GM21515 (cell line): Measurements from ENCODE around the gene BARX2.

ENCODE experiments used
- ATAC-seq: cut with Tn5 transposase; IDR thresholded peaks from one replicate; pipeline ENCODE4 v1.9.1; 2021; ENCODE audit not compliant: unreplicated experiment

BARX2 gene

DNA sequence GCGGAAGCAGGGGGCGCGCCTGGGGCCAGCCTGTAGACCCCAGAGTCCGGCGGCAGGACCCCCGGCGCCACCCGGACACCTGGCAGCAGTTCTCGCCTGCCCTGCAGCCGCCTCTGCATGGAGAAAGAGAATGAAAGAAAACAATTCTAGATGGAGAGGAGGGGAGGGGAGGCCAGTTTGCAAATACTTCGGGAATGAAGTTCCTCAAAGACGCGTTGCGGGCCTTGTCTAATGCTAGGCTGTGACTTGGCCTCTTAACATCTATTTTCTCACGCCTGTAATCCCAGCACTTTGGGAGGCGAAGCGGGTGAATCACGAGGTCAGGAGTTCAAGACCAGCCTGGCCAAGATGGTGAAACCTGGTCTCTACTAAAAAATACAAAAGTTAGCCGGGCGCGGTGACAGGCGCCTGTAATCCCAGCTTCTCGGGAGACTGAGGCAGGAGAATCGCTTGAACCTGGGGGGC is 2.1 kb upstream of the BARX2 start:
- no peak for ATAC-seq

DNA sequence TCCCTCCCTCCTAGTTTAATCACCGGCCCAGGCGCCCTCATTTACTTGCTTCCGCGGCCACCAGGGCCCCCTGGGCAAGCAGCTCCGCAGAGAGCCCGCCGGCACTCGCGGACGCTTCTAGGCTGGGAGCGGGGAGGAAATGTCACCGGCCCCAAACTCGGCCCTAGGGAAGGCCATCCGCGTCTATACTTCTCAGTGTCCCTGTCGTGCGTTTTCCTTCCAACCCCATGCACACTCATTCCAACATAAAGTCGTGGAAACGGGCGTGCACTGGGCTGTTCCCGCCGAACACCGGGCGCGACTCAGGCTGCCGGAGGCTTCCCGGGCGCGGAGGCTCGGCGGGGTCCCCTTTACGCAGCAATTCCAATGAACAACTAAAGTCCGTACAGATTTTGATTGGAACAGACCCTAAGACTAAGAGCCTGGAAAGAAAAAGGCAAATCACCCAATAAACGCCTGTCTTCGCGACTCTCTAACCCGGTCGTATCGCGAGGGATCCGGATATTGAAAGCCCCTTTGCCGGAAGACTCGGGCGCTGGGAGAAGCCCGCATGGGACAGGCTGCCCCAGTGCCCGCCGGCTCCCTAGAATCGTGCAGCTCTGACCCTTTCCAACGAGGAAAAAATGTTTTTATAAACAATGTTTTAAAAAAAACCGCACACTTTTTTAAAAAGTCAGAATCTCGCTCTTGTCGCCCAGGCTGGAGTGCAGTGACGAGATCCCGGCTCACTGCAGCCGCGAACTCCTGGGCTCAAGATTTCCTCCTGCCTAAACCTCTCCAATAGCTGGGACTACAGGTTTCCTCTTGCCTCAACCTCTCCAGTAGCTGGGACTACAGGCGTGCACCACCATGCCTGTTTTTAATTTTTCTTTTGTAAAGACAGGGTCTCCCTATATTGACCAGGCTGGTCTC is 1.3 kb upstream of the BARX2 start:
- no peak for ATAC-seq

DNA sequence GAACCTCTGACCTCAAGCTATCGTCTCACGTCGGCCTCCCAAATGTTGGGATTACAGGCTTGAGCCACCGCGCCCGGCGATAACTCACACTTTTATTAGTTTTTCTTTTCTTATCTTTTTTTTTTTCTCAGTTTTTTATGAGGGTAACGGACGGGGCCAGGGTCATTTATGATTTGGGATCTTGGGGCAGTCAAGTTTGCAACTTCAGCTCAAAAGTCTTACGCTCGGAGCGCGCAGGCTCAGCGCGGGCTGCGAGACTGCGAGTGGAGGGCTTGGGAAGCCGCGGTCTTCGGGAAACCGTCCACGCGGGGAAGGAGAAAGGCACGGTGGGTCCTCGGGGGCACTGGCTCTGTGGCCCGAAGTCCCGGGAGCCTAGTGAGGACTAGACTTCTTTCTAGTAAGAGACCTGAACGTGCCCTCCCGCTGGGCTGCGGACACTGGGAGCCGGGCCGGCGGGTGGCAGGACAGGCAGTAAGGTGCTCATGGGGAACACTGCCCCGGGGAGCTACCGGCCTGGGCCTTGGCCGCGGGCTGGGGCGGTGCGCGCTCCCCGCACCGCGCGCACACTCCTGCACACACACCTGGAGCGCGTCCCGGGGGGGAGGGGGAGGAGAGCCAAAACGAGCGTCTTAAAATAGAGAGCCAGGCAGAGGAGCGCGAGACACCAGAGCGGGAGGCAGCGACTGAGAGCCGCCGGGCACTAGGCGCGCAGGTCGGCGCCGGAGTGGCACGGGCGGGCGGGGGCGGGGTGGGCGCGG is 476 bp upstream of the BARX2 start:
- no peak for ATAC-seq

DNA sequence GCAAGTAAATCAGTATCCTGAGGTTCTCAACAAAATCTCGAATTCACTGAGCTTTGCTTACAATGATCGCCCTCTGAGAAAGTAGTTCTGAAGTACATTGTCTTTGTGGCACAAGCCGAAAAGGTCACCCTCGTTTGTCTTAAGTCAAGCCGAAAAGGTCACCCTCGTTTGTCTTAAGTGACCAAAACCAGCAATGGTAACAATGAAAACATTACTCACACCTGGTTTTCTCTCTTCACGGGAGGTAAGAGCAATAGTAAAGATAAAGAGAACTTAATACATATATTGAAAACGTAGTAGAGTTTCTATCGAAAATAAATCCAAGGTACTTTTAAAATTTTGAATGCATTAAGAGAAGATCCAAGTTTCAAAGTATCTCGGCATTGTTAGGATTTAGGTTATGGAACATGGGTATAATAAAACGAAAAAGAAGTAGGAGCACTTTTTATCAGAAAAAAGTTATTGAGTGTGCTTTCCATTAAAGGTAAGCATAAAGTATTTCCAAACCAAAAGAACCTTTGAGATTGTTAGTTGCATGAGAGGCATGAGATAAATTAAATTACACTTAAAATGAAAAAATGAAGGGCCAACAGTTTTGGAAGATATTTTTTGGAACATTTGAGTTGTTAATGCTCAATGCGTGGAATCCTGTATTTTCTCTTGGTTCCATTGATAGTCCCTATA is 1.2 kb downstream of the BARX2 start:
- ATAC-seq = no peak

DNA sequence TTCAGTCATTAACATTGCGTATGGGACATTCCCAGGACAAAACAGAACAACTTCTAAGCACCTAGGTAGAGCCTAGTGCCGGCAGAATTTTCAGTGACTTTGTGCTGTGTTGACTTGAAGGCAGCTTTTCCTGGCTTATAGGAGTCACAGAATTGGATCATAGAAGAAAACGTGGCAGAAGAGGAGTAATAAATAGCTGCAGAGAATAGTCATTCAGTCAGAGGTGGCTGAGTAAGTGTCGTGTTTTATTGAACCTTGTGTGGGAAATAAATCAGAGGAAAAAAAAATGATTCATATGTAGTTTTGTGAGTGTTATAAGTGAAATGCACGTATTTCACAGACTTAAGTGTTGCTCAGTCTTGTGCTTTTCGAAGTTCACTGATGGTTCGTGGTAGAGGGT is 2.1 kb downstream of the BARX2 start:
- no peak for ATAC-seq

DNA sequence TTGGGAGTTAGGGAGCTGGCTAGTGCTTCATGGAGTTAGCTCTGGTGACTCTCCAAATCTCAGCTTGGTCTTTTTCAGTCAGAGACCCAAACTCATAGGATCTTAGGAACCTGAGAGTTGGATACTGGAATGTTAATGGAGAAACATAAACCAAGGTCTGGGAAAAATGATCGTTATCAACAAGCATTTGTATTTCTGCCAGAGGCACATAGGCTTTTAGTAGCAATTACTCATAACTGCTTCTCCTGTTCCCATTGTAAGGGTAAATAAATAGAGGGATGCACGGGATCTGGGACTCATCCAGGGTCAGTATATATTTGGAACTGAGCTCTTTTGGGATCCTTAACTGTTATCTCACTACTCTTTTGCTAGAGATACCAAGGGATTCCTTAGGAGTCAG is 4.8 kb downstream of the BARX2 start:
- no peak for ATAC-seq

DNA sequence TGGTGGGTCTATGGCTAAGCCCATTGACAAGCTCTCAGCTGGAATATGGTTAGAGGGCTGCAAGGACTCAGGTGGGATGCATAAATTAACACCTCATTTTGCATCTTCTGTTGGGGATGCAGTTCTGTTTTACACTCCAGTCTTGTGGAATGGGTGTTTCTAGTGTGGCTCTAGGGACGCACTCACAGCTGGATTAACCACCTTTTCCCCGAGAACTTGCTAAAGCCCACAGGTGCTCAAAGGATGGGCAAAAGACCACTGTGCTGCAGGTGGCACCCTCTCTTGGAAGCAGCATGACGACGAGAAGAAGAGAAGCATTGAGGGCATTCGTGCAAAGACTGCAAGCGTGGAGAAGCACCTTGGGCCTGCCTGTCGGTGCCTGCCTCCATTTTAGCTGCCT is 6.9 kb downstream of the BARX2 start:
- no peak for ATAC-seq

DNA sequence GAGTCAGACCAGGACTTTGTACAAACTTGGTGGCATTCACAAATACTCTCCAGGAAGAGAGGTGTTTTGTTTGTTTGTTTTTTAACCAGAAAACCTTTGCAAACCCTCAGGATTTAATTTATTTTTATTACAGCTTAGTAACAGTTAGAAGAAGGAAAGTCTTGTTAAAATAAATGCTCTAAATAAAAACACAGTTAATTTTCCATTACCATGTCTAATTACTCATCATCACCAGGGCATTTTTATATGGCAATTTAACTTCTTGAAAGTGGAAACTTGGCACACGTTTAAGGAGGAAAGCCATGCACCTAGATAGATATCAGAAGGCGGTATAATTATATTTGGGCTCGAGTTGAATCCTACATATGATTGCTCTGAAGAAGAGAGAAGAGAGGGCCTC is 7.4 kb downstream of the BARX2 start:
- ATAC-seq = no peak

DNA sequence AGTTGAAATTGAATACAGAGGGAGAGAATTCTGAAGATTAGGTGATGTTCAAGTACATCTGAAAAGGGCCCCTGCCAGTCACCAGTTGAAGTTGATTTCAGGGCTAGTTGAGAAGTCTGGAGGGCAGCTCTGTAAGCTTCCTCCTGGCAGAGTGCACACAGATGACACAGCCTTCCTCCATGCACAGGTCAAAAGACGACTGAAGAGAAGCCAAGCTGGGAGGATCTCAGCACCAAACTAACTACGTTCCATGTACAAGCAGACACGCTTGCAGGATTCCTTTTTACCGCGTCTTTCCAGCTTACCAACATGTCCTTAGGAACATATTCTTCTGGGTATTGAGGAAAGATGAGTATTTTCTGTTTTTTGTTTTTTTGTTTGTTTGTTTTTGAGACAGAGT is 7.9 kb downstream of the BARX2 start:
- ATAC-seq = no peak

DNA sequence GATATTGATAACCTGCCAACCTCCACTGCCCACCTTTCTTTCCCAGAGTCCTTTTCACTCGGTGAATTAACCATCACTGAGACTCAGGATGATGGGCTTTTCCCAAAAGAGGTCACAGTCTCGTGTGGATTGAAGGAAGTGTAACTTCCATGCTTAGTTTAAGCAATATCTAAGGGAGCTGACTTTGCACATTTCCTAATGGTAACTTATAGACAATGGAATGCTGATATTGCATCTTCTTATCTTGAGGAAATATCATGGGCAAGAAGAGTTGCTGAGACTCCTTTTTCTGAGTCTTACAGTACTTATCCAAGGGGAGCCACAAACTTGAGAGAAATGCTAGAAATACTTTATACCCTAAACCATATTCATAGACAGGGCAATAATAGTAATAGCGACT is 8.8 kb downstream of the BARX2 start:
- ATAC-seq = no peak

DNA sequence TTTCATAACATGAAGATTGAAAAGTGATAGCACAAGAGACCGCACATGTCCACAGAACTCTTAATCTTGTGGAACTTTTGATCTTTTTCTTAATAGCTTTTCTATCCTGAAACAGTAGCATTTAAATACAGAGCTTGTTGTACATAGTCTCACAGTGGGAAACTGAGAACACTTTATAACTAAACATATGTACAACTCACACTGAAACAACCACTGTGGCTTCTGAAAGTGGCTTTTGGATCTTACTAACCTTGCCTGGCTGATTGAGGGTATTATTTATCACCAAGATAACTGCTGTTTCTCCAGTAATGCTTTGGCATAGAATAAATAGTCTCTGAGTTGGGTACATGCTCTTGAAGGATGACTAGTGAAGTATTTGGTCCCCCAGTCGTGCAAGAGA is 10.2 kb downstream of the BARX2 start:
- no peak for ATAC-seq

DNA sequence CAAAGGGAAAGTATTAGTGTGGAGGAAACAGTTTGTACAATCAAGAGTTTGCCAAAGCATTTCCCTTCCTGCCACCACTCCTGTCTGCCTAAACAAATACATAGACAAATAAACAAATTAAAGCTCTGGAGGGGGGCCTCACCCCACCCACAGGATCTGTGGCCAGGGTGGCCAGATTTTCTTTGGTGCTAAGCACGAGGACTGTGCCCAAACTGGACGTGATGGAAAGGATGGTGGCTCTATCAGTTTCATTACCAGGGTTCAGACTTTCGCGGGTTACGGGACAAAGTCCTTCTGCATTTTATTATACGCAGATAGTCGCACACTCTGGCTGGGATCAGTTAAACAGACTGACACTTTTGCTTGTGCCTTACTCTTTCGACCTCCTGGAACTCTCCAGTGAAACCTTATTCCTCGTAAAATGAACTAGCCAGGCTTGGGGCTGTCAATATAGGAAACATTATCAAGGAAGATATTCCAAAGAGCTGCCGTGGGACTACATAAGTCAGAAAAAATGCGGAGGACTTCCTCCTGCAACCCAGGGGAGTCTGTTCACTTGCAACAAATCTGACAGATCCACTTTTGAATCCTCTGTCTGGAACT is 11.2 kb downstream of the BARX2 start:
- ATAC-seq = no peak

DNA sequence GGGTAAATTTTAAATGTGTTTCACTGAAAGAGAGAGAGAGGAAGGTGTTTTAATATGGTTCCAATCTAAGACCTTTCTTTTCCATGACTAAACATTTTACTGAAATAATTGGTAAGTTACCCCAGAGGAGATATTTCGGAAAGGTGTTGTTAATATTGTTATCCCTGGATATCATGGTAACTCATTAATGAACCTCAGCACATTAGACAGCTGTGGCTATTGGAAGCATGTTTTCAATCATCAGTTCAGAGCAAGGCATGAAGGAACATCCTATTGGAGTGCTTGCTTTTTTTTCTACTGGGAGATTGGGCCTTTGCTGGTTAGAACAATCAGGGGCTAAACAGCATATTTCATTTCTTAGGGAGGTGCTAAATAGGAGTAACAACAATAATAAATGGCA is 11.8 kb downstream of the BARX2 start:
- no peak for ATAC-seq

DNA sequence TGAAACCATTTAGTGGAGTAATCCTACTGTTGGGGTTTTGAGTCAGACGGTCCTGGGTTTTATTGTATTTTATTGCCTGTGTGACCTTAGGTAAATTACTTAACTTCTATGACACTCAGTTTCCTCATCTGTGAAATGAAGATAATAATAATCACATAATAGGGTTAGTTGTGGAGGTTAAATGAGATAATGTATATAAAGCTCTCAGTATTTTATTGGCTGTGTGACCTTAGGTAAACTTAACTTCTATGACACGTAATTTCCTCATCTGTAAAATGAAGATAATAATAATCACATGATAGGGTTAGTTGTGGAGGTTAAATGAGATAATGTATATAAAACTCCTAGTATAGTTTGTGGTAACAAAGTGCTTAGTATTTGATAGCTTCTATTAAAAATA is 13.2 kb downstream of the BARX2 start:
- ATAC-seq = no peak

DNA sequence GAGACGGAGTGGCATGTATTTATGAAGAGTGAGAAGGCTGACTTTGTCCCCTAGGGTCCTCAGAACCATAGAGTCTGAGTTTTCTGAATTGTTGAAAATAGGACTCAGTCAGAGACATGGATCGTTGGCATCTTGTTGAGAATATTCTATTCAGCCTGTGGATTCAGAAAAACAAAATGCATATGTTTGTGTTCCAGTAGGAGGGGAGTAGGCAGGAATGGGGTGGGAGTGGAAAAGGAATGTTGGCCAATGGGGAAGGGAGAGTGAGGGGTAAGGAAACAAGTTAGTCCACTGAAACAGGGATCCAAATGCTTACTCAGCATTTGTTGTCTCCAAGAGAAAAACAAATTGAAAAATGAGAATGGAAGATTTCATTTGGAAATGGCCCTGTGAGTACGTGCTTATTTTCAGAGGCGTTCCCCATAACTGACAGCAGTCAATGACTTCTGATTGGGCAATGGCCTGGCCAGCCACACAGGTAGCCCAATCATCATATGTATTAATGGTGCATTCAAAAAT is 14.7 kb downstream of the BARX2 start:
- no peak for ATAC-seq

DNA sequence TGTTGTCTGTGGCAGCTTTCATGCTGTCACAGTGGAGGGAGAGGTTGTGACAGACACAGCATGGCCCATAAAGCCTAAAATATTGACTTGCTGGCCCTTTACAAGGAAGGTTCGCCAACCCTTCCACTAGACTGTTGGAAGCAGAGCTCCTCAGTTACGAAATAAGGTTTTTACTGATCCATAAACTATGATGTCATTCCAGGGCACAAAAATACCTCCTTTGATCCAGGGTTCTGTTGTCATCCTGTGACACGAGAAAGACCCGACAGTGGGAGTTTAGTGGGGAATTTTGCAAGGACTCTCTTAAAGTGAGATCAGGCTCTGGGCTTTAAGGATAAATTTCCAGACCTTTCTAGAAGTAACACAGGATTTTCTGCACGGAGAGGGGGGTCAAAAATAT is 15.7 kb downstream of the BARX2 start:
- no peak for ATAC-seq

DNA sequence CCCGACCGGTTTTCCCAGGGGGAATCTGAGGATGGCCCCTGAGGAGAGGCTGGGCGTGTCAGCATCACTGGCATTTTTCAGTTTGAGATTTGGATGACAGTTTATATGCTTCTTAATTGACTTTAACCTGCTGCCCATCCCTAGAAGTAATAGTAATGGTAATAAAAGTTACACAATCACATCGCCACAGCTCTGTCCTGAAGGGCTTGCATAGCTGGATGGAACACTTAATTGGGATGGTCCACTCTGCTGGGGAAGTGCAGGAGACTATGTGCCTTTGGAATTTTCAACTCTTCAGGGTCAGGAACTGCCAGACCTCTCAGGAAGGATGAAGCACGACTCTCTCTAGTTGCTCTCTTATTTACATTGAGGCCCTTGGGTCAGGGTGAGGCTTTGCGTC is 16.2 kb downstream of the BARX2 start:
- no peak for ATAC-seq

DNA sequence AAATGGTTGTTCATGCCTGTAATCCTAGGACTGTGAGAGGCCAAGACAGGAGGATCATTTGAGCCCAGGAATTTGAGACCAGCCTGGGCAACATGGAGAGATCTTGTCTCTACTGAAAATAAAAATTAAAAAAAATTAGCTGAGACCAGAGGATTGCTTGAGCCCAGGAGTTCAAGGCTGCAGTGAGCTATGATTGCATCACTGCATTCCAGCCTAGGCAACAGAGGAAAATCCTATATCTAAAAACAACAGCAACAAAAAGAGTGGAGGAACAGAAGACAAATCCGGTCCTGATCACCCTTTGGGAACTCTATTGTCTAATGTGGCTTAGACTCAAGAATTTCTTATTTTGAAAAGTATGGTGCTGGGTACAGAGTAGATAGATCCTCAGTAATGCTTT is 17.3 kb downstream of the BARX2 start:
- ATAC-seq = no peak

DNA sequence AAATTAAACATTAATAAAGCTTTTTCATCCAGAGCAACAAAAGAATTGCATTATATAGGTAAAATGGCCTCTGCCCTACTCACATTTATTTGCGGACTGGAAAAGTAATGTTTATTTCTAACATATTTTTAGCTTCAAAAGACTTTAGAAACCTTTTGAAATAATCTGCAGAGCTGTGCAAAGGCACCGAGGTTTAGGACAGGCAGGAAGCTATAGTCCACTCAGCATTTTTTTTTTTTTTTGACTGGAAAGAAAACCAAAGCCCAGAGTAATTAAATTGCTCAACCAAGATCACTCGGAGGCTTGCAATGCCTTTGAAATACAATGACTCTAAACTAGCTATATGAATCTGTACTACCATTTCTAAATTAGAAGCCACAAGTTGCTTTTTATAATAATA is 19.1 kb downstream of the BARX2 start:
- ATAC-seq = no peak

DNA sequence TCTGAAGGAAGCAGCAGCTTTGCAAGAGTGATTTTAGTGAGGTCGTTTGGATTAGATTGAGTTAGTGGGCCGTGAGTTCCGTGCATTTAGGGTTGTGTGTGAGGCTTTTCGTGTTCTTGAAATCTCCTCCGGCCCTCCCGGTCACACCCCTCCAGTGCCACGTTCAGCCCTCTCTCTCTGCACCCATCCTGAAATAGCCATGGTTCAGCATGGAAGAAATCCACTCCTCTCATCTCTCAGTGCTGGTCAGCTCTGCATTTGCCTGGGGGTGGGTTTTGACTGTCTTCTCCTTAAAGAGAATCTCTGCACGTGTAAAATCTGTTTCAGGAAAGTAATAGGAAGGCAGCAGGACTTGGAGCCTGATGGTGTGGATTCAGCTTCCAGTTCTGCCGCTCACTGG is 19.8 kb downstream of the BARX2 start:
- no peak for ATAC-seq

DNA sequence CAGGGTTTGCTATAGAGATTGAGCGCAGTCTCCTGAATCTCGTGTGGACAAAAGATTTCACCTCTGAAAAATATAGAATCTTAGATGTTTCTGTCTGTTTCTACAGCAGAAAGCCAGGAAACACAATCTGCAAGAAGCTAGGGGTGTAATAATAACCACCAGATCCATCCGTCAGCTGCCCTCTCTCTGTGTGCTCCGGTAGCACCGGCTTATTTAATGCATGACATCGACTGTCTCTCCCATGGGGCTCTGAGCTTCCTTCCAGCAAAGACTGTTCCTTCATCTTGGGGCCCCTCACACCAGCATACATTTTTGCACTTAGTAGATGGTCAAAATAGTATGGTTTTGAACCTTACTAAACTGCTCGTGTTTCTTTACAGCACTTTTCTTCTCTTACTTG is 20.2 kb downstream of the BARX2 start:
- ATAC-seq = no peak
